SU-DHL-6 (cell line): ENCODE results near the gene GAS2L2.
A peak's percentile ranks its signal among the peaks of the same experiment; 100 is the strongest.

Experiments used
- H2AFZ ChIP-seq: fragments of 200-600 bp; sonication (generic); 2 replicates; pipeline ENCODE4 v1.6.1; 2014; ENCODE audit warnings: low read depth, mild to moderate bottlenecking, moderate library complexity, mixed read lengths, antibody characterized with exemption, low read length; ENCODE audit not compliant: severe bottlenecking
- H3F3A ChIP-seq: fragments of 200-600 bp; shearing (Covaris generic); 2 replicates; pipeline ENCODE4 v1.6.0; 2016; ENCODE audit warnings: antibody characterized with exemption, mild to moderate bottlenecking; ENCODE audit not compliant: insufficient read depth
- H3K27ac ChIP-seq: fragments of 200-600 bp; sonication (generic); 2 replicates; pipeline ENCODE4 v1.5.1; 2016; ENCODE audit warnings: low read depth, mild to moderate bottlenecking, low read length, moderate library complexity, mixed read lengths
- H3K27me3 ChIP-seq: fragments of 200-600 bp; sonication (generic), shearing (Covaris generic); 2 replicates; pipeline ENCODE4 v1.6.0; 2014; ENCODE audit warnings: mild to moderate bottlenecking, low read length
- H3K36me3 ChIP-seq: fragments of 200-600 bp; sonication (generic); 2 replicates; pipeline ENCODE4 v1.6.1; 2014; ENCODE audit warnings: mild to moderate bottlenecking, low read length, mixed read lengths
- H3K4me2 ChIP-seq: fragments of 300-600, 200-600 bp; shearing (Covaris generic), sonication (generic); 2 replicates; pipeline ENCODE4 v1.6.0; 2014; ENCODE audit warnings: low read length, low read depth, mild to moderate bottlenecking; ENCODE audit not compliant: poor library complexity, severe bottlenecking
- H3K4me3 ChIP-seq: fragments of 200-600 bp; sonication (generic); 2 replicates; pipeline ENCODE4 v1.5.1; 2014; ENCODE audit warnings: antibody characterized with exemption, low read length, mild to moderate bottlenecking, mixed read lengths; ENCODE audit not compliant: insufficient read depth, poor library complexity, severe bottlenecking
- H3K79me2 ChIP-seq: fragments of 200-600 bp; sonication (generic); 2 replicates; pipeline ENCODE4 v1.6.1; 2014; ENCODE audit warnings: mild to moderate bottlenecking, low read length, moderate library complexity; ENCODE audit not compliant: insufficient read depth
- H3K9ac ChIP-seq: fragments of 200-600 bp; sonication (generic); 2 replicates; pipeline ENCODE4 v1.7.0; 2014; ENCODE audit warnings: mild to moderate bottlenecking, low read length
- H3K9me2 ChIP-seq: fragments of 200-600 bp; sonication (generic); replicated peaks from 2 replicates; pipeline ENCODE4 v1.6.1; 2014; ENCODE audit warnings: low read length; ENCODE audit not compliant: insufficient read depth
- H3K9me3 ChIP-seq: fragments of 200-600 bp; sonication (generic); 2 replicates; pipeline ENCODE4 v1.6.1; 2014; ENCODE audit warnings: low read length, mixed read lengths; ENCODE audit not compliant: insufficient read depth
- H4K20me1 ChIP-seq: fragments of 200-600 bp; sonication (generic); 2 replicates; pipeline ENCODE4 v1.6.1; 2014; ENCODE audit warnings: low read depth, mild to moderate bottlenecking, antibody characterized with exemption, low read length, moderate library complexity, mixed read lengths
- CTCF ChIP-seq: fragments of 200-600 bp; sonication (generic); IDR thresholded peaks from one replicate; pipeline ENCODE4 v1.5.1; 2017; ENCODE audit warnings: antibody characterized with exemption, mild to moderate bottlenecking, low read length, moderate library complexity; ENCODE audit not compliant: insufficient read depth, poor library complexity, severe bottlenecking
- EZH2phosphoT487 ChIP-seq: fragments of 200-600 bp; sonication (generic), shearing (Covaris generic); conservative IDR thresholded peaks from 2 replicates; pipeline ENCODE4 v1.6.1; 2018; ENCODE audit warnings: mild to moderate bottlenecking, antibody characterized with exemption, low read length, moderate library complexity, mixed read lengths

The GAS2L2 gene

GRCh38 chr17:35763767-35764122 is 10.7 kb upstream of the GAS2L2 start:
- Histone ChIP-seq H2AFZ (peak overlapping the region; percentile 75), H3K9me3 (no peaks in the 10 kb centered on the region), H3K36me3 (no peaks in the 10 kb centered on the region), H3K79me2 (no peaks in the 10 kb centered on the region), H4K20me1 (no peaks in the 10 kb centered on the region), H3K4me3 (peak overlapping the region; percentile 48), H3K9ac (peak overlapping the region; percentile 64; the same call in 1 of the 2 replicates), H3K9me2 (no peaks in the 10 kb centered on the region), H3K4me2 (peak overlapping the region; percentile 51), H3K27ac (no peak overlapping the region), H3F3A (no peaks in the 10 kb centered on the region), H3K27me3 (no peaks in the 10 kb centered on the region)
- no peak for TF ChIP-seq EZH2phosphoT487
- no peak for TF ChIP-seq CTCF

- H3K9me2 ChIP-seq, result no peaks in the 10 kb centered on the region
- no peak overlapping the region for H3K9ac ChIP-seq
- no peaks in the 10 kb centered on the region for H3K9me3 ChIP-seq
- no peaks in the 10 kb centered on the region for H3F3A ChIP-seq
- no peaks in the 10 kb centered on the region for H3K79me2 ChIP-seq
- H2AFZ ChIP-seq, result no peak overlapping the region
- no peaks in the 10 kb centered on the region for H3K27me3 ChIP-seq
- no peak overlapping the region for H3K4me3 ChIP-seq
- no peaks in the 10 kb centered on the region for H3K36me3 ChIP-seq
- H3K4me2 ChIP-seq, result no peak overlapping the region
- no peaks in the 10 kb centered on the region for H4K20me1 ChIP-seq
- H3K27ac ChIP-seq, result no peak overlapping the region
- TF ChIP-seq CTCF (no peak), EZH2phosphoT487 (no peak)
Measured at GRCh38 chr17:35761601-35762000, 8.6 kb upstream of the GAS2L2 start.

- H3K27me3 ChIP-seq, result no peaks in the 10 kb centered on the region
- H3K36me3 ChIP-seq, result no peaks in the 10 kb centered on the region
- no peak within 1 kb of the TSS for H3K9ac ChIP-seq
- H3K79me2 ChIP-seq, result no peaks in the 10 kb centered on the region
- H3K4me3 ChIP-seq, result no peak within 1 kb of the TSS
- H4K20me1 ChIP-seq, result no peaks in the 10 kb centered on the region
- TF ChIP-seq EZH2phosphoT487 (no peak), CTCF (no peak)
- H3F3A ChIP-seq, result no peaks in the 10 kb centered on the region
- H3K4me2 ChIP-seq, result no peak within 1 kb of the TSS
- H3K9me3 ChIP-seq, result no peaks in the 10 kb centered on the region
- no peak within 1 kb of the TSS for H3K27ac ChIP-seq
- no peak within 1 kb of the TSS for H2AFZ ChIP-seq
- no peaks in the 10 kb centered on the region for H3K9me2 ChIP-seq
Measured at GRCh38 chr17:35760587-35760986, 7.5 kb upstream of the GAS2L2 start, which contains the start of gene C17orf50. Gene C17orf50 (plus strand): TSS chr17:35760887. CDS start chr17:35760942, 55 bp downstream.
